GM12878 (cell line): ENCODE measurements around the gene CNTNAP5. TPM values are rescaled to one million over a fixed set of nuclear protein-coding genes. Genes with fewer than 3 reads are reported as not detected.

Experiments
- ATAC-seq: fragments of 200-7000 bp; cut with Tn5 transposase; 3 replicates; pipeline ENCODE4 v1.9.1; 2020; ENCODE audit warnings: mild to moderate bottlenecking, moderate library complexity
- BruUV-seq: library from RNA; stranded (reverse); fragments of 400-500 nt; replicated peaks from 2 replicates; lab custom pipeline; 2021; lab: Mats Ljungman, UMichigan
- CTCF ChIA-PET: fragments of 300-600 bp; sonication (Branson Sonifier 250); formaldehyde crosslinking; extraction: SDS; loops from one replicate; lab custom pipeline; 2021; ENCODE audit warnings: inconsistent platforms; lab: Yijun Ruan, JAX
- POLR2A ChIA-PET: fragments of 350-600 bp; formaldehyde crosslinking; extraction: SDS; loops from one replicate; lab custom pipeline; 2021; ENCODE audit warnings: inconsistent platforms; lab: Charles Lee
- RAD21 ChIA-PET: fragments of 300-600 bp; sonication (Branson Sonifier 250); formaldehyde crosslinking; loops from one replicate; lab custom pipeline; 2023; ENCODE audit warnings: antibody characterized with exemption; ENCODE audit not compliant: unreplicated experiment; lab: Charles Lee
- SMC1A ChIA-PET: fragments of 300-600 bp; sonication (Branson Sonifier 250); formaldehyde crosslinking; loops from one replicate; lab custom pipeline; 2023; ENCODE audit not compliant: unreplicated experiment, uncharacterized antibody; lab: Charles Lee
- DNase-seq: peaks from one replicate; pipeline ENCODE4 v3.0.0-alpha.2; 2011; ENCODE audit warnings: low read depth, low spot score
- FAIRE-seq: peaks from 3 replicates; lab custom pipeline; 2011; peaks lifted over from hg19 to GRCh38; lab: Jason Lieb, UNC
- H2AFZ ChIP-seq: 2 replicates; pipeline ENCODE4 v1.6.0; 2011; ENCODE audit warnings: low read depth, low read length, control low read depth; ENCODE audit not compliant: control insufficient read depth
- H3K27ac ChIP-seq: 2 replicates; pipeline ENCODE4 v1.5.1; 2011; ENCODE audit warnings: control low read depth; ENCODE audit not compliant: control insufficient read depth, insufficient read depth
- H3K27me3 ChIP-seq, 2 experiments: replicated peaks in 1 of 2; 2 replicates each; pipeline versions ENCODE4 v1.6.0 to v1.6.1; 2011; ENCODE audit warnings: low read length in 1 of 2; ENCODE audit not compliant: control insufficient read depth in 2 of 2, insufficient read depth in 2 of 2
- H3K36me3 ChIP-seq, 2 experiments: 2 replicates each; pipeline ENCODE4 v1.5.1; 2011; ENCODE audit warnings: low read length in 1 of 2; ENCODE audit not compliant: control insufficient read depth in 2 of 2, insufficient read depth in 2 of 2
- H3K4me1 ChIP-seq: 2 replicates; pipeline ENCODE4 v1.6.1; 2011; ENCODE audit warnings: mild to moderate bottlenecking, low read length, moderate library complexity, mixed read lengths; ENCODE audit not compliant: control insufficient read depth, insufficient read depth
- H3K4me2 ChIP-seq: 2 replicates; pipeline ENCODE4 v1.6.0; 2011; ENCODE audit warnings: control low read depth; ENCODE audit not compliant: control insufficient read depth, insufficient read depth
- H3K4me3 ChIP-seq: fragments of 200-600 bp; sonication (generic); 2 replicates; pipeline ENCODE4 v1.5.1; 2016
- H3K79me2 ChIP-seq: 2 replicates; pipeline ENCODE4 v1.6.0; 2011; ENCODE audit warnings: low read length; ENCODE audit not compliant: control insufficient read depth, insufficient read depth
- H3K9ac ChIP-seq: 2 replicates; pipeline ENCODE4 v1.8.0; 2011; ENCODE audit warnings: low read length, control low read depth, mixed read lengths; ENCODE audit not compliant: control insufficient read depth, insufficient read depth
- H3K9me3 ChIP-seq: replicated peaks from 3 replicates; pipeline ENCODE4 v1.5.1; 2011; ENCODE audit warnings: mild to moderate bottlenecking, low read length; ENCODE audit not compliant: control insufficient read depth, insufficient read depth
- H4K20me1 ChIP-seq: 2 replicates; pipeline ENCODE4 v1.6.0; 2011; ENCODE audit not compliant: control insufficient read depth, insufficient read depth
- BCL11A ChIP-seq: IDR thresholded peaks from 2 replicates; pipeline ENCODE4 v1.6.1; 2011; ENCODE audit warnings: low read depth, low read length
- DPF2 ChIP-seq: fragments of 450-650 bp; IDR thresholded peaks from 2 replicates; pipeline ENCODE4 v1.6.1; 2017; ENCODE audit warnings: mild to moderate bottlenecking
- FOXK2 ChIP-seq: fragments of 450-650 bp; IDR thresholded peaks from 2 replicates; pipeline ENCODE4 v1.6.1; 2017; ENCODE audit warnings: mild to moderate bottlenecking, moderate library complexity
- IRF3 ChIP-seq: fragments of 450-650 bp; IDR thresholded peaks from 2 replicates; pipeline ENCODE4 v1.6.1; 2014; ENCODE audit warnings: mild to moderate bottlenecking
- IRF5 ChIP-seq: fragments of 450-650 bp; IDR thresholded peaks from 2 replicates; pipeline ENCODE4 v1.6.1; 2017; ENCODE audit warnings: borderline replicate concordance
- MLLT1 ChIP-seq: fragments of 450-650 bp; IDR thresholded peaks from 2 replicates; pipeline ENCODE4 v1.6.1; 2016; ENCODE audit warnings: mild to moderate bottlenecking
- MYB ChIP-seq: fragments of 150-350 bp; IDR thresholded peaks from 2 replicates; pipeline ENCODE4 v1.6.1; 2014; ENCODE audit warnings: mild to moderate bottlenecking, low read depth, low read length, borderline replicate concordance
- NBN ChIP-seq: fragments of 450-650 bp; IDR thresholded peaks from 2 replicates; pipeline ENCODE4 v1.6.1; 2016
- NFYB ChIP-seq: IDR thresholded peaks from 2 replicates; pipeline ENCODE4 v1.6.1; 2011; ENCODE audit warnings: low read depth, mild to moderate bottlenecking, low read length, improper control_type of control experiment, moderate library complexity; ENCODE audit not compliant: insufficient read depth
- POU2F2 ChIP-seq: IDR thresholded peaks from 3 replicates; pipeline ENCODE4 v1.6.1; 2011; ENCODE audit warnings: low read depth, mild to moderate bottlenecking, low read length, borderline replicate concordance
- RUNX3 ChIP-seq: IDR thresholded peaks from 2 replicates; pipeline ENCODE4 v1.6.1; 2012; ENCODE audit warnings: low read length, inconsistent platforms
- SMAD1 ChIP-seq: fragments of 450-650 bp; IDR thresholded peaks from 2 replicates; pipeline ENCODE4 v1.6.1; 2018; ENCODE audit warnings: mild to moderate bottlenecking, low read depth; ENCODE audit not compliant: partially characterized antibody
- TARDBP ChIP-seq: IDR thresholded peaks from 2 replicates; pipeline ENCODE4 v1.6.1; 2016; ENCODE audit warnings: borderline replicate concordance
- ZNF687 ChIP-seq: fragments of 450-650 bp; IDR thresholded peaks from 2 replicates; pipeline ENCODE4 v1.6.1; 2017; ENCODE audit warnings: mild to moderate bottlenecking, moderate library complexity
- WGBS: methylation state at CpG from one replicate; pipeline ENCODE4 v1.1.6; 2016; ENCODE audit warnings: low lambda C conversion rate; ENCODE audit not compliant: insufficient replicate concordance, insufficient coverage; ENCODE audit errors: missing lambda C conversion rate; 5-methylcytosine and 5-hydroxymethylcytosine counted together
- in situ Hi-C: fragments of 300-500 bp; cut with MboI; formaldehyde crosslinking; loops from 9 replicates; pipeline ENCODE4 v1.14.3; 2018; ENCODE audit warnings: mixed read lengths
- intact Hi-C: fragments of 100-400 bp; cut with micrococcal nuclease; formaldehyde crosslinking; loops from one replicate; pipeline ENCODE4 v1.14.2; 2022; ENCODE audit not compliant: unreplicated experiment
- polyA plus RNA-seq, 11 experiments: library from polyadenylated mRNA; depleted of rRNA in 4 of 11; unstranded in 6 of 11; stranded (reverse) in 5 of 11; fragments of >200 nt; fragmentation: Nextera tagmentation in 4 of 11; fragmentation: Illumina TruSeq in 1 of 11; extraction: Ambion mirVana in 4 of 11; extraction: Trizol in 1 of 11; gene quantifications; 1 replicate in 1 of 11; 2 replicates in 10 of 11; pipeline versions ENCODE4 v1.2.1 to v1.2.3, GENCODE V29; 2011 to 2016; ENCODE audit warnings: inconsistent platforms in 2 of 11, missing spikeins in 2 of 11, low read depth in 1 of 11
- total RNA-seq, 4 experiments: library from RNA; depleted of rRNA in 3 of 4; stranded (reverse); fragments of >200 nt in 3 of 4; fragmentation: Illumina TruSeq in 1 of 4; extraction: Trizol in 1 of 4; gene quantifications; 2 replicates each; pipeline versions ENCODE4 v1.2.1 to v1.2.3, GENCODE V29; 2013 to 2021

The CNTNAP5 gene
- total and polyA plus RNA-seq, 10 of the 15 experiments (the other 5 are each of a cell fraction or from before 2014, with no cell fraction given), result not detected

- POLR2A ChIA-PET, result no interaction called here
- no peak for ATAC-seq
- H3K4me3 ChIP-seq, result no peak overlapping the region
- H3K27me3 ChIP-seq, result no peaks in the 10 kb centered on the region
- TF ChIP-seq ZNF687 (no peak), NBN (no peak), FOXK2 (no peak), MYB (no peak), IRF5 (no peak), SMAD1 (no peak), POU2F2 (no peak), RUNX3 (no peak), NFYB (no peak), IRF3 (no peak), DPF2 (no peak), MLLT1 (no peak), TARDBP (no peak), BCL11A (no peak)
- TF ChIP-seq, all 136 proteins: peak for 0
- Histone ChIP-seq H3K4me1 (no peaks in the 10 kb centered on the region), H3K79me2 (no peaks in the 10 kb centered on the region), H4K20me1 (no peaks in the 10 kb centered on the region), H3K4me2 (no peak overlapping the region), H3K9me3 (no peaks in the 10 kb centered on the region), H3K27ac (no peak overlapping the region), H3K36me3 (no peaks in the 10 kb centered on the region), H3K9ac (no peak overlapping the region), H2AFZ (no peak overlapping the region)
- ChIA-PET RAD21 (no interaction called here), CTCF (no interaction called here), SMC1A (no interaction called here)
- BruUV-seq, result no TSS peak
- 0% methylated on average over 2 of the region's 2 CpGs for WGBS
- in situ Hi-C loops, result no loop called here
- FAIRE-seq, result no peak
- no peak for DNase-seq
- intact Hi-C loops, result no loop called here
Measured at GRCh38 chr2:124824441-124824840, 799.4 kb downstream of the CNTNAP5 start.
